NCI-H524 (cell line): ENCODE data around the gene VSTM4.

ENCODE experiments used
- DNase-seq, 2 experiments: peaks; one replicate each; lab custom pipeline; 2025; lab: John Stamatoyannopoulos, UW

The VSTM4 gene

GRCh38 chr10:49091450-49092210, 23.7 kb downstream of the VSTM4 start:
- DNase-seq: no peak

DNA sequence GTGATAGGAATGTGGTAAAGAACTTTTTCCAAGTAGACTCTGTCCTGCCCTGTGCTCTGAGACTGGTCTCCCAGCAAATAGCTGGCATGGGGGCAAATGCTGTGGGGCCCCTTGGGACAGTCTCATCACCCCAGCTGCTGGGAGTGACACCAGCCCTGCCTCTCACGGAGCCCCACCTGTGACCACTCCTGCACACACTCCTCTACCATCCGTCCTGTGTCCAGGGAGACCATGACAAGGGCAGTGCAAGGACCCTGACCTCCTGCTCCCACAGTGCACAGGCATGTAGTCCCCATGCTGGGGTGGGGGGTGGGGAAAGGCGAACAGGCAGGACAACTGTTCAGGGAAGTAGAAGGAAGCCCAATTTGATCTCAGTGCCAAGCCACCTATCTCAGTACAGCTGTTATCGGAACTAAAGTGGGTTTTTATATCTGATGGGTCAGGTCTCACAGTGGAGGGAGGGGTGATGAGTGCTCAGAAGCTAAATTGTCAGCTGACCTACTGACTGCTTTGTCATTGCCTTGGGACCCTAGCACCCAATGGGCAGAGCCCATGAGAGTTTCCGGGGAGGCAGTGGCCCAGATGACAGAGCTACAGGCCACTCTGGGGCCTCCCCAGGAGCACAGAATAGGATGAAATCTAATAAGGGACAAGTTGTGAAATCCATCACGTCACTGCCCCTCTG, 24.5 kb downstream of the VSTM4 start:
- DNase-seq: no peak

- DNase-seq: no peak
Observed at GRCh38 chr10:49090189-49090575, 25.1 kb downstream of the VSTM4 start.

DNA sequence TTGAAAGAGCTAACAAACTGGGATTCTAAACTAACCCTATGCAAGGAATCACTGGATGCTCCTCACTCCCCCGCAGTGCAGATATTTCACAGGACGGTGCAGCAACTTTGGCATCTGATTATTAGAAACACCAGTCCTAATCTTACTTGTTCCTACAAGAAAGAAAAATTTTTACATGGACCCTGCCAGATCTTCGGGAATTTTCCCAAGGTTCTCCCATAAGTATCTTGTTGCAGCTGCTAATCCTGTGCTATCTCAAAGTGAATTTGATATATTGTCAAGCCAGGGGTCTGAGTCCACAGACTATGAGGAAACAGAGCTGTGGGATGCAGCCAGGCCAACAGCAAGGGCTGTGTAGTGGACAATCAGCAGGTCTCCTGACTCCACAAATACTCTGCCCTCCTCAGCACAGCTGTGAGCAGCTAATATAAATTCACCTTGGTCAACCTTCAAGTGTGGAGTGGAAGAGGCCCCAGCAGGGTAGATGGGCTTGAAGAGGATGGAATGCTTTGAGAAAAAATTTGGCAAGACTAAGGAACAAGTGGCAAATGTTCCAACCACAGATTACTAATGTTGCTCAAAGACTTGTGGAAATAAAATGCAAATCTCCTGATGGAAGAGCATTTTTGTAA, 25.6 kb downstream of the VSTM4 start:
- no peak for DNase-seq

DNA sequence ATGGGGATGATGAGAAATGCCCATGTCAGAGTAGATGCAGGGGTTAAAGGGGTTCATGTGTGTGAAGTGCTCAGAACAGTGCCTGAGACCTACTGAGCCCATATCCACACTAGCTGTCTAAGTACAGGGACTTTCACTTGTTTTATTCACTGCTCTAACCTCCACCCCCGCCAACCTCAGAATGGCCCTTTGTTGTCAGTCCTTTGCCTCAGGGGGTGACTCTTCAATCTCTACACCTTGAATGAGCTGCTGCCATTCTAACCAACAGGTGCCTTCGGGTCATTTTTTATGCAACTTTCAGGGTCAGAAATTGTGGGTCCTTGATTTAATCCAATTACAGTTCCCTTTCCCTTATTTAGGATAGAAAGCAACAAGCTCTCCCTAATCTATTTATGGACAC, 26.2 kb downstream of the VSTM4 start:
- no peak for DNase-seq

DNA sequence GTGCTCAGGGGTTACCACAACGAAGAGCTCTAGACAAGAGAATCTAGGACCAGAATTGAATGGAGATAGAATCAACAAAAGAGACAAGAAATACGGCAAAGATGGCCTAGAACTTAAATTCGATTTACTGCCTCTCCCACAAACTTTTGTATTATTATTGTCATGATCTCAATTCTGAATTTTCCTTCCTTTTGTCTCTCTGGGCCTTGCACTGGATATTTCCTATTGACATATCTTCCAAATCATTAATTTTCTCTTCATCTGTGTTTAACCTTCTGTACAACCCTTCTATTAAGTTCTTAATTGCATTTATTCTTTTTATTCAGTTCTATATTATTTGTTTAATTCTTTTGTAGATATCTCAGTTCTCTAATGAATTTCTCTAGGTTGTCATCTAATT, 28.4 kb downstream of the VSTM4 start:
- DNase-seq: no peak

GRCh38 chr10:49083261-49083660, 32.1 kb downstream of the VSTM4 start:
- DNase-seq: no peak

DNA sequence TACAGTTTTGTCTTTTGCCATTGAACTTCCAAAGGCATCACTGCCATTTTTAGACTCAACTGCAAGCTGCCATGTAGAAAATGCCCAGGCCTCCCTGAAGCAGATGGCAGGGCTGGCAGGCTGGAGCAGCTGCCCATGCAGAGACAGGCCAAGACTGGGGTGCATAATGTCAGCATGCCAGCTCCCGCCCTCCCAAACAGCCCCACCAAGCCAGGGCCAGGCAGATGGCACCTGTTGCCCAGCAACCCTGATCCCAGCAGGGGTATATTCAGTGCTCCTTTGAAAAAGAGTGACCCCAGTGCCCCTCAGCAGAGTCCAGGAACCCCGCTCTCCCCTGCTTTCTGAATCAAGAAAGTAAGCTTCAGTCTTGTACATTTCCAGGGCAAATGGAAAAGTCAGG, 32.6 kb downstream of the VSTM4 start:
- peak in 1 of 2 experiments; percentile 16 for DNase-seq

DNA sequence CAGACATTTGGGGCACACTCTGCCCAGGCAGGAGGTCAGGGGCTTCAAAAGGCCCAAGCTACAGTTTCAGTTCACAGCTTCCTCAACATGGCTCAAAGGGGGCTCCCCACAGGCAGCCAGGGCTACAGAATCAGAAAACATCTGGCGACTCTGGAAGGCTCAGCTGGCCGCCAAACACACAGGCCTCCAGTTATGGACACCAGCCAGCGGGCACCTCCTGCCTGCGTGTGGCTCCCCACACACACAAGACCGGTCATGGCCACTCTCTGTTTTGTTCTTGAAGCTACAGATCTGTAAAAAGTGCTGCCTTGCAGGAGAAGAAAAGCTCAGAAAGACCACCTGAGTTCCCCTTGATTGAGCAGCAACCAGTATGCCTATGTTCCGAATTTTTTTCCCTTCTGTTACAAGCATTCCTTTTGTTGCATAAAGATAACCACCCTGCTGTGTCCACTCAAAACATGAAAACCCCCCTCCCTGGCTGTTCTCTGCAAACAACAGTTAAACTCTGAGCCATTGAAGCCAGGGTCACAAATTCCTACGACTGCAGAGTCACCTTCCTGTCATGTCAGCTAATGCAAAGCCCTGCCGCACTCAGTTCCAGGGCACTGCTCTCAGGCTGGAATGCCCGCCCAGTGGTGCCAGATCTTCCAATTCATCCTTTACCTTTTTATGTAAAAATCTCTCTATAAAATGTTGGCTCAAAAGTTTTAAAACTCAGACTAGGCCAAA, 33.6 kb downstream of the VSTM4 start:
- DNase-seq: no peak

DNA sequence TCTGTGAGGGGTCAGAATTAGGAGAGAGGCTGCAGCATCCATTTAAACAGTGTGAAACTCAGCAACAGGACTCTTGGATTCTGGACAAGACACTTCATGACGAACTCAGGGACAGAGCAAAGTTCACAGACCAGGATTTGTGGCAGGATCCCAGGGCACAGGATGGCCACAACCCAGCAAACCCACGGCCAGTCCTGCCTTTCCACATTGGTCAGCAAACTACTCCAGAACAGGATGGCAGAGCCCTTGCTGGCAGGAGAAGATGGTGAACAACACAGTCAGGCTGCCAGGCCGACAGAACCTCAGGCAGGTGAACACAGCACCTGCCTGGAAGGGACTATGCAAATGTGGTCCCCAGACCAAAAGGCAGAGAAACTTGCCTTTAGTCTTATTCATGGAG, 34.4 kb downstream of the VSTM4 start:
- no peak for DNase-seq

DNA sequence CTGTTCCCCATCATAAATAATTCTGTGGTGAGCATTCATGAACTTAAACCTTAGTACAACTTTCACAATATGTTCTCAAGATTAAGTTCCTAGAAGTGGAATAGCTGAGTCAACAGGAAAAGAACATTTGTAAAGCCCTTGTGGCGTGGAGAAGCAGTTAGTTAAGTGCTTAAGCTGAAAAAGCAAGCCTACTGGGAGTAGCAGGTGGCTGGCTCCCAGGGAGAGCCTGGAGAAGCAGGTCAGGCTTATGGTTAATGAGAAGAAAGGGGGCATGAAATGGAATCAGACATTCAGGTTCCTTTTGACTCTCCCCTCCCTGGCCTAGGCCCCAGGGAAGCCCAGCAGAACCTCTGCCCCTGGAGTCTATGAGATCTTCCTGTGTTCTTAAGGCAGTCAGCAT, 35.3 kb downstream of the VSTM4 start:
- DNase-seq: peak in 1 of 2 experiments; percentile 55

- DNase-seq: no peak
Observed at GRCh38 chr10:49079499-49079898, 35.8 kb downstream of the VSTM4 start.

DNA sequence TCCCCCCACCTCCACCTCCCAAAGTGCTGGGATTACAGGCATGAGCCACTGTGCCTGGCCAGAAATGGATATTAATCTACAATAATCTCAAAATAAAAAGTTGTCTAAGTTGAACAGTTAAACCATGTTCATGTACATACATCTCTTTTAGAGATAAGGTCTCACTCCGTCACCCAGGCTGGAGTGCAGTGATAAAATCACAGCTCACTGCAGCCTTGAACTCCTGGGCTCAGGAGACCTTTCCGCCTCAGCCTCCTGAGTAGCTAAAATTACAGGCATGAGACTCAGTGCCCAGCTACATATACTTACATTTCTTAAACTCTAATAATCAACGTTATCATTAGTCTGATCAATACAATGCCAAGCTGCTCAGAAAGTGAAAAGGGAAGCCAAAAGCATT, 36.2 kb downstream of the VSTM4 start:
- DNase-seq: no peak

DNA sequence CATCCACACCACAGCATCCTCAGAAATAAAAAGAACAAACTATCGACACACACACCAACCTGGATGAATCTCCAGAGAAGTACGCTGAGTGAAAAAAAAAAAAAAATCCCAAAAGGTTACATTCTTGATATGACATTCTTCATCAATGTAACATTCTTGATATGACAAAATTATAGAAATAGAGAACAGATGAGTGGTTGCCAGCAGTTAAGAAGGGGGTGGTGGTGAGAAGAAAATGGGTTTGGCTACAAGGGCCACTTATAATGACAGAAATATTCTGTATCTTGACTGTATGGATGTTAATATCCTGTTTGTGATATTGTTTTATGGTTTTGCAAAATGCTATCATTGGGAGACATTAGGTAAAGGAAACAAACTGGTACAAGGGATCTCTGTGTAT, 36.9 kb downstream of the VSTM4 start:
- DNase-seq: no peak

GRCh38 chr10:49076741-49077521, 38.4 kb downstream of the VSTM4 start:
- DNase-seq: no peak

GRCh38 chr10:49076319-49076718, 39.0 kb downstream of the VSTM4 start:
- no peak for DNase-seq

- no peak for DNase-seq
Observed at GRCh38 chr10:49075743-49076142, 39.6 kb downstream of the VSTM4 start.

DNA sequence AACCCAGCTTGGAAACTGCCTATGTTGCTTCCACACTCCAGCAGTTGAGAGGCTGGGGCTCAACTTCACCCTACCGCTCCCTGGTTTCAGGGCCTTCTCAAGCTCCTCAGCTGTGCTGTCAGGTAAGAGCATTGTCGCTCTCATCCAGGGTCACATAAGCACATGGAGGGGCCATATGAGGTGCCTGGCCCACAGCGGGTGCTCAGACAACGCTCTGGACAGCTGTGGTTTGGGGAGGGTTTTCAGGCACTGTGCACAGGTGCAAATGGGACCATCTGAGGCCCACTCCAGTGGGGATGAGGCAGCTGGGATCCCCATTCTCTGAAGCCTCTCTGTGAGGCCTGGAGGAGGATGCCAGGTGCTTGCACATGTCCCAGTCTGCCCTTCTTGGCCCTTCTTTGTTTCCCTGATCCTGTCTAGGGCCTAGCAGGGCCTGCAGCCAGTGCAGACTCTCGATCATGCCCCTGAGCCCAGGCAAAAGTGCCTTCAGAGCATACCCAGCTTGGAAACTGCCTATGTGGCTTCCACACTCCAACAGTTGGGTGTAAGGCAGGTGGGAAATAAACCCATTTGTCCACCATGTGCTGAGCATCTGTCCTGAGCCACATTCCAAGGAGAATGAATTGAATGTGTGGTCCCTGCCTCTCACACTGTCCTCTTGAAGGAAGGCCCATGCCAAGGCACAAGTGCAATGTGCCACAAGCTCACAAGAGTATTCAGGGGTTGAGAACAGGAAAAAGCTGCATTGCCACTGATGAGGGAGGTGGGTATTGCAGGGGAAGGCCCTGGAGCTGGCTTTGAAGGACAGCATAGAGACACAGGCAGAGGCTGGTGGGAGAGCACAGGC, 40.3 kb downstream of the VSTM4 start:
- DNase-seq: no peak

- DNase-seq: no peak
Observed at GRCh38 chr10:49072166-49072885, 43.0 kb downstream of the VSTM4 start.

DNA sequence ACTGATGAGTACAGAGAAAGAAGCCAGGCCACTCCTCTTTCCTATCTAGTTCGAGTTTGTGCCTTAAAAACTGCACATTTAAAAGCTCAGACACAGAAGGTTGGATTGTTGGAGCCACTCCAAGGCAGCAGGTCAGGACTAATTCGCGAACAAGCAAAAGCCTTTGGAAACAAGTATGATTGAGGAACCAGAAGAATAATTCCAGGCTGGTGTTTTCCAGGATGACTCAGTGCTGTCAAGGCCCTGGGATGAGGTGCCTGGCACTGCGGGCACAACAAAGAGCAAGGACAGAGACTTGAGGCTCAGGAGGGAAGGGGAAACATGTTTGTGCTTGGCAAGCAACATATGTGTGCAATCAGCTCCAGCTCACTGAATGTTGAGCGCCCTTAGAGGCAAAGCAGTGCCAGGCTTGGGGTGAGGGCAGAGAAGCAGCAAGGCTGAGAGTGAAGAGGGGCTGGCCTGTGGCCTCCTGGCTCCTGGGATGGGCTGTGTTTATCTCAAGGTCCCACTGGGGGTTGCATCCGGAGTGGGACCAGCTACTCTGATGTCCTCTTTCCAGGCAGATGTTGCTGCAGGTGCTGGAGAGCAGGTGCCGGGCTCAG, 44.1 kb downstream of the VSTM4 start:
- no peak for DNase-seq
